Thoracic aorta (tissue), 2 donors: ENCODE data around the gene SKA1. TPM values are rescaled to one million over a fixed set of nuclear protein-coding genes. Genes with fewer than 3 reads are reported as not detected.

Experiments
- ATAC-seq: fragments of 150-250 bp; one replicate; pipeline ENCODE4 v1.8.0; 2017; ENCODE audit warnings: low read depth; ENCODE audit not compliant: insufficient number of reproducible peaks, low FRiP score
- DNase-seq: peaks from one replicate; pipeline ENCODE4 v3.0.0-alpha.2; 2020; ENCODE audit warnings: low spot score
- H3K27ac ChIP-seq, 2 donors: fragments of 200-600 bp; sonication (generic); 1 replicate in 1 of 2; 2 replicates in 1 of 2; pipeline ENCODE4 v1.5.1; 2016; ENCODE audit warnings: mild to moderate bottlenecking in 2 of 2, moderate library complexity in 2 of 2
- H3K27me3 ChIP-seq: fragments of 200-600 bp; sonication (generic); replicated peaks from 2 replicates; pipeline ENCODE4 v1.6.0; 2016; ENCODE audit warnings: mild to moderate bottlenecking; ENCODE audit not compliant: insufficient read depth
- H3K36me3 ChIP-seq: fragments of 200-600 bp; sonication (generic); one replicate; pipeline ENCODE4 v1.5.1; 2016
- H3K4me1 ChIP-seq, 2 donors: fragments of 200-600 bp; sonication (generic); 1 replicate in 1 of 2; 2 replicates in 1 of 2; pipeline versions ENCODE4 v1.5.1 to v1.6.0; 2016; ENCODE audit warnings: low read depth in 2 of 2, mild to moderate bottlenecking in 1 of 2; ENCODE audit not compliant: control insufficient read depth in 1 of 2
- H3K4me3 ChIP-seq: fragments of 200-600 bp; sonication (generic); 2 replicates; pipeline ENCODE4 v1.5.1; 2016; ENCODE audit warnings: mild to moderate bottlenecking
- H3K9me3 ChIP-seq: fragments of 200-600 bp; sonication (generic); 2 replicates; pipeline ENCODE4 v1.5.1; 2016
- total RNA-seq, 2 donors: library from RNA; depleted of rRNA; stranded (reverse); fragments of >200 nt; gene quantifications; one replicate each; pipeline versions ENCODE4 v1.1.0 to v1.2.3, GENCODE V29; 2016
- TF ChIP-seq, protein P1 (sequence below): fragments of 200-600 bp; sonication (generic); IDR thresholded peaks from one replicate; pipeline ENCODE4 v1.5.1; 2019; ENCODE audit warnings: antibody characterized with exemption

The SKA1 gene
- total RNA-seq, 2 donors from 2014 or later: not detected

DNA sequence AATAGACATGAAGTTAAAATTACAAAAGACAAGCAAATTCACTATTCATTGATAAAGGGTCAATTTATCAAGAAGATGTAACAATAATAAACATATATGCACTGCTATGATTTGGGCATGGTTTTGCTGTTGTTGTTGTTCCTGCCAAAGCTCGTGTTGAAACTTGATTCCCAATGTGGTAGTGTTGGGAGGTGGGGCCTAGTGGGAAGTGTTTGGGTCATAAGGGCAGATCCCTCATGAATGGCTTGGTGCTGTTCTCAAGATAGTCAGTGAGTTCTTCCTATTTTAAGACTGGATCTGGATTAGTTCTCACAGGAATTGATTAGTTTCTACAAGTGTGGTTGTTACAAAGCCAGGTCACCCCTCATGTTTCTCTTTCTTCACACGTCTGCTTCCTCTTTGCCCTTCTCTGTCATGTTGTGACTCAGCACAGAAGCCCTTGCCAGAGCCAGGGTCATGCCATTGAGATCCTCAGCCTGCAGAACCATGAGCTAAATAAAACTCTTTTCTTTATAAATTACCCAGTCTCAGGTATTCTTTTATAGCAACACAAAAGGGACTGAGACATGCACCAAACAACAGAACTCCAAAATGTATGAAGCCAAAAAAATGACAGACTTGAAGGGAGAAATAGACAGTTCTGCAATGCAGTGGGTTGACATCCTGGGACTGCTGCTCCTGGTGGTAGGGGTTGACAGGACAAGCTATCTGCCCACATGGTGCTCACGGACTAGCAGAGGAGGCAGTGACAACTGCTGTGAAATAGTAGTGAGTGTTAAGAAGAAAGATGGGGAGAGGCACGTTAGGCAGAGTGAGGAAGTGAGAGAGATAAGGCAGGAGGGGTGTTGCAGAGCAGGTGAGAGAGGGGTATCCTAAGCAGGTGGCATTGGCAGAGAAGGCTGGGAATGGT lies 18.6 kb upstream of the SKA1 start:
- ATAC-seq (no peak), DNase-seq (no peak)
- no peak overlapping the region for H3K27ac ChIP-seq
- no peaks in the 10 kb centered on the region for H3K9me3 ChIP-seq
- no peaks in the 10 kb centered on the region for H3K27me3 ChIP-seq
- H3K4me1 ChIP-seq: no peaks in the 10 kb centered on the region
- H3K36me3 ChIP-seq: no peaks in the 10 kb centered on the region
- TF ChIP-seq, protein P1, sequence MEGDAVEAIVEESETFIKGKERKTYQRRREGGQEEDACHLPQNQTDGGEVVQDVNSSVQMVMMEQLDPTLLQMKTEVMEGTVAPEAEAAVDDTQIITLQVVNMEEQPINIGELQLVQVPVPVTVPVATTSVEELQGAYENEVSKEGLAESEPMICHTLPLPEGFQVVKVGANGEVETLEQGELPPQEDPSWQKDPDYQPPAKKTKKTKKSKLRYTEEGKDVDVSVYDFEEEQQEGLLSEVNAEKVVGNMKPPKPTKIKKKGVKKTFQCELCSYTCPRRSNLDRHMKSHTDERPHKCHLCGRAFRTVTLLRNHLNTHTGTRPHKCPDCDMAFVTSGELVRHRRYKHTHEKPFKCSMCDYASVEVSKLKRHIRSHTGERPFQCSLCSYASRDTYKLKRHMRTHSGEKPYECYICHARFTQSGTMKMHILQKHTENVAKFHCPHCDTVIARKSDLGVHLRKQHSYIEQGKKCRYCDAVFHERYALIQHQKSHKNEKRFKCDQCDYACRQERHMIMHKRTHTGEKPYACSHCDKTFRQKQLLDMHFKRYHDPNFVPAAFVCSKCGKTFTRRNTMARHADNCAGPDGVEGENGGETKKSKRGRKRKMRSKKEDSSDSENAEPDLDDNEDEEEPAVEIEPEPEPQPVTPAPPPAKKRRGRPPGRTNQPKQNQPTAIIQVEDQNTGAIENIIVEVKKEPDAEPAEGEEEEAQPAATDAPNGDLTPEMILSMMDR: no peak
- H3K4me3 ChIP-seq: no peak overlapping the region

DNA sequence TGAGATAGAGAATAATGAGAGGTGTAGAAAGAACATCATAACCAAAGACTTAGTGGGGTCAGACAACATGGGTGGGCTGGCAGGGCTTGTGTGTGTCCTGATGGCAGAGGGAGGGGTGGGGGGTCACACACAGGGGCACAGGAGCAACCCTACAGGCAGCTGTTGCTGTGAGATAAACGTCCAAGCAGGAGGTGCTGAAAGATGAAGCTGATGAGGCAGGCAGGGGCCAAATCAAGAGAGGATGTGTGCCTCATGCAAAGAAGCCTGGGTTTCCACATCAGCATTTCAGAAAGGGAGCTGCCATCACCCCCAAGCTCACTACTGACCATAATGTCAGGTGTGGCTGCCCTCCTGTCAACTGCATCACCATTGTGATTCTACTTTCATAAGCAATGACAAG lies 16.0 kb upstream of the SKA1 start:
- TF ChIP-seq, protein P1: no peak
- Histone ChIP-seq H3K27ac (no peak overlapping the region), H3K36me3 (no peaks in the 10 kb centered on the region), H3K4me1 (no peaks in the 10 kb centered on the region), H3K9me3 (no peaks in the 10 kb centered on the region), H3K4me3 (no peak overlapping the region), H3K27me3 (no peaks in the 10 kb centered on the region)
- ATAC-seq (no peak), DNase-seq (no peak)

GRCh38 chr18:50359806-50360205 lies 15.0 kb upstream of the SKA1 start:
- no peaks in the 10 kb centered on the region for H3K9me3 ChIP-seq
- H3K27ac ChIP-seq: no peak overlapping the region
- no peak for ATAC-seq
- DNase-seq: no peak
- no peaks in the 10 kb centered on the region for H3K36me3 ChIP-seq
- no peaks in the 10 kb centered on the region for H3K4me1 ChIP-seq
- no peaks in the 10 kb centered on the region for H3K27me3 ChIP-seq
- TF ChIP-seq, protein P1: no peak
- no peak overlapping the region for H3K4me3 ChIP-seq

GRCh38 chr18:50360611-50361010 lies 14.2 kb upstream of the SKA1 start:
- ATAC-seq: no peak
- Histone ChIP-seq H3K36me3 (no peaks in the 10 kb centered on the region), H3K9me3 (no peaks in the 10 kb centered on the region), H3K4me1 (no peaks in the 10 kb centered on the region), H3K27me3 (no peaks in the 10 kb centered on the region), H3K27ac (no peak overlapping the region), H3K4me3 (no peak overlapping the region)
- DNase-seq: no peak
- TF ChIP-seq, protein P1: no peak

DNA sequence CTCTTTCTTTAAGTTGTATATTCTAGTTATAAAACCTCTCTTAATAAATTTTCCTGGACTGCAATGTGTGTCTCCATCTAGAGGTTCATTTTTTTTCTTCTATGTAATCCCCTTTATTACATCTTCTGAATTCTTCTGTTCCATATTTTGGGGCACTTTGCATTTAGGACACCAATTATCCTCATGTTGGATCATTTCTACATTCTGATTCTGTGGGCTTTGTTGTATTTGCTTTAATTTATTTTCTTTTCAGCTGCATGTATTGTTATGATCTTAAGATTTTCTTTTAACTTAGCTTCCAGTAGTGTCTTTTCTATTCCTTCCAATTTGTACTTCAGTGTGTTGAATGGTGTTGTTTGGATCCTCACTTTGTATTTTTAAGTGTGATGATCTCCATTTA lies 5.2 kb upstream of the SKA1 start:
- H3K4me3 ChIP-seq: no peak overlapping the region
- no peaks in the 10 kb centered on the region for H3K27me3 ChIP-seq
- H3K4me1 ChIP-seq: peaks cover 3 to 5% of the 10 kb centered on the region in 2 donors
- TF ChIP-seq, protein P1: no peak
- no peak for DNase-seq
- H3K27ac ChIP-seq: no peak overlapping the region
- peaks cover 8% of the 10 kb centered on the region for H3K9me3 ChIP-seq
- ATAC-seq: no peak
- H3K36me3 ChIP-seq: no peaks in the 10 kb centered on the region
